GM19025 (cell line): ENCODE results near the gene SOCS6.

ENCODE experiments used
- ATAC-seq: cut with Tn5 transposase; IDR thresholded peaks from one replicate; pipeline ENCODE4 v1.9.1; 2021; ENCODE audit warnings: mild to moderate bottlenecking, low read depth, moderate library complexity; ENCODE audit not compliant: unreplicated experiment

SOCS6 gene

DNA sequence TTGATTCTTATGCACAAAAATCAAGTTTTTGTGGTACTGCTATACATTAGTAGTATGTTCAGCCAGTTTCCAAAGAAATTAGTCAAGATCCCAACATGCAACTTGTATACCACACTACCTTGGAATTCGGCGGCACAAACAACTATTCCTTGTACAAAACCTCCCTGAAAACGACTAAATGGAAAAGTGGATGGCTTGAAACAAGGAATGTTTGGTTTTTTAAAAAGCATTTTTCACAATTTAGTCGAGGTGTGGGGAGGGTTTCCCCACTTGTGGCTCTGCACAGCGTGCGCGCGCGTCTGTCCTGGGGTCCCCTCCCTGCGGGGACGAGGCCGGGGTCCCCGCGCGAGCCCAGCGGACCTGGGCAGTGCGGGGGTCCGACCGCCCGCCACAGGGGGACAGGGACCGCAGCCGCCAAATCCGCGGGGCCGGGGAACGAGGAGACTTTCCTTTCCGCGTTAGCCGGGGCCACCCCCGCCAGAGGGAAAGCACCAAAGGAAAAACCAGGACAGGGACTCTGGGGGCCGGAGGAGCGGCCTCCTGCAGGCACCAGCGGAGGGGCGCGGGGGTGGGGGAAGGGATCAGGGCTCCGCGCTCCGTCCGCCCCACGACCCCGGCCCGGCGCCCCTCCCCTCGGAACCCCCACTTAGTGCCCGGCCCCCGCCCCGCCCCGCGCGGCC lies 534 bp upstream of the SOCS6 start:
- ATAC-seq, result peak; percentile 17

DNA sequence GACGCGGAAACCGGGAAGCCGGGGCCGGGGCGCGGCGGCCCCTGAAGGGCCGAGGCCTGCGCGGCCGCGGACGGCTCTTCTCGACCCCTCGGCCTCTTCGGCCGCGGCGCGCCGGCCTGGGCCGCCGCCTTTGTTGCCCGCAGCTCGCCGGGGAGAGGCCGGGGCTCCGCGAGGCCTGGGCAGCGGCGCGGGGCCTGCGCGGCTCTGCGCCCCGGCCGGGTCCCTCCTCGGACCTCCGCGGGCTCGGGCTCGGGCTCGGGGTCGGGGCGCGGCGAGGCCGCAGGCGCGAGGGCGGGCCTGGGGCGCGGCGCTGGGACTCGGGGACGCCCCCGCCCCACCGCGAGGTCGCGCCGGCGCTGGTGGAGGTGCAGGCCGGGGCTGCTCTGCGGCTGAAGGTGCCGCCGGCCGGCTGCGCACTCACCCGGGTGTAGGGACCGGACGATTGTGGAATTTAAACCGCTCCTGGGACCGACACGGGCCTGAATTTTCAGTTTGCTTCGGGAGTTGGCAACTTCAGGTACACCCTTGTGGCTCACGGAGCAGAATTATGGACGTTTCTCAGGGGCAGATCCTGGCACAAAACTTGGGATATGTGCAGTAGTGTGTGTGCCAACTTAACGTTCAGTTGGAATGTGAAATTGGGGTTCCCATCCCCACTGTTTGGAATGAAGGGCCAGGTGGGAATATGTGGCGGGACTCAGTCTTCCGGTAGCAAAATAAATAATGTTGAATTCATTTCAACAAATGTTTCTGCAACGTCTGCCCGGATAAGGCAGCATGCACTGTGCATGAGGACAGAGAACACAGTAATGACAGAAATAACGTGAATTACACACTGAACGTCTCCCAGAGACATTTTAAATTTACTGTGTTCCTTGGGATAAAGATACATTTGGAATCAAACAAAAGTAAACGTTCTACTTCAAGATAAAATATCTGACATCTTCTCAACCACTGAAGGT lies 787 bp downstream of the SOCS6 start:
- peak; percentile 48 for ATAC-seq

DNA sequence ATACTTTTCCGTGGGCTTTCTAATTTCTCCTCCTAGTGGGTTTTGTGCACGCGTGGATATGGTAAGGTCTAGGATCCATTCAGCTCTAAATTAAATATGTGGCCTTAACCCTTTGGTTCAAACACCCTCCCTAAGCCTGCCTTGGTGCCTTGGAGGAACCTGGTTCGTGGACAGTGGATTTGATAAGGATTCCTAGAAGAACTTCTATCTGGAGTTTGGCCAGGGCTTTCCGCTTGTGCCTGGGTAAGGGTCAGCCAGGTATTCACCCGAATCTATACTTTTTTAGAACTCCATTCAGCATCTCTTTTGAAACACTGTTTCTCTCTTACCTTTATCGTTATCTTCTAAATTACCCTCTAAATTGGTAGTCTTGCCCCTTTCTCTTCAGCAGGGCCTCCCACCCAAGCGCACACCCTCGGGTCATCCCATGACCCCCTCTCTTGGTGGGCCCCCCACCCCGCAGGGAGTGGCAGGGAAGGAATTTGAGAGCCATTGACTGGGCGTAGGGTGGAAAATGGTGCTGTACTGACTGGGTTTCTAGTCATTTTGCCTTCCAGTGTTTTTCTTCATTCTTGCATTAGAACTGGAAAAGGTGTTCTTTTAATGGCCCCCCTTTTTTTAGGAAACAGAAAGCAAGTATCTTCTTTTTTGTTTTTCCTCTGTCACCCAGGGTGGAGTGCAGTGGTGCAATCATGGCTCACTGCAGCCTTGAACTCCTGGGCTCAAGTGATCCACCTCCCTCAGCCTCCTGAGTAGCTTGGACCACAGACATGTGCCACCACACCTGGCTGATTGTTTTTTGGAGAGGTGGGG lies 1.8 kb downstream of the SOCS6 start:
- ATAC-seq, result no peak

DNA sequence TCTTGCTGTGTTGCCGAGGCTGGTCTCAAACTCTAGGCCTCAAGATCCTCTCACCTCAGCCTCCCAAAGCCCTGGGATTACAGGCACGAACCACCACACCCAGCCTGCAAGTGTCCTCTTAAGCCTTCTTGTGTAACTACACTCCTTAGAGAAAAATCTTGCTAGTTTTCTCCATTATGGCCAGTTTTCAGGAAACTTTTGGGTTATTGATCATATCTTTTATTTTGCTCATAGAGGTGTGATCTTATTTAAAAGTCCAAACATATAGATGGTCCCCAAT lies 2.4 kb downstream of the SOCS6 start:
- ATAC-seq, result no peak

DNA sequence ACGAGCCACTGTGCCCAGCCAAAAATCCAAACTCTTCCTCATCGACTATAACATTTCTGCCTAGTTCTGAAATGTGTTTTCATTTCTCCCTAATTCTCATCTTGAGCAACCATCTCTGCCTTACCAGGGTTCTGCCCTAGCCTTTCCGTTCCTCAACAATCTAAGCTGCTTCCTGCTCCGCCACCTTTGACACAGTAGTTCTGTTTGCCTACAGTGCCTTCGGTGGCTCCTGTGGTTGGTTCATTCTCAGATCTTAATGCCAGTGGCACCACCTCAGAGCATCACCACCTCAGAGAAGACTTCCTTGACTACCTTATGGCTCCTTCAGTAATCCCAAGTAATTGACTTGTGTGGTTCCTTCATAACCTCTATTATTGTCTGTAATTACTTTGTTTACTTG lies 3.8 kb downstream of the SOCS6 start:
- no peak for ATAC-seq

DNA sequence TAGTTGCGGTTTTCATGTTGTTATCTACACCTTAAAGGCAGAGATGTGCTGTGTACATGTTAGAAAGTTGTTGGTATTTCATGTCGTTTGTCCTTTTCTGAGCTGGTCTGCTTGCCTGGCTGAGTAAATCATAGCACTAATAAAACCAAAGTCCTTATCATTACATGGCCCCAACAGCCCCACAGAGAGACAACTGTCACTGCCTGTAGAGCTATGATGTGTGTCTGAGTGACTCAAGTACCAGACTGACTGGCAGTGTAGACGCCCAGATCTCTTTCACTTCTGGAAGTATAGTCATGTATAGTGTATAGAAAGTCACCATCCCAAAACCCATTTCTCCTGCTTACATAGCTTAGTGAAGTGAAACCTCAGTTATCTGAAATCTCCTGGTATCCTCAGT lies 4.3 kb downstream of the SOCS6 start:
- no peak for ATAC-seq

DNA sequence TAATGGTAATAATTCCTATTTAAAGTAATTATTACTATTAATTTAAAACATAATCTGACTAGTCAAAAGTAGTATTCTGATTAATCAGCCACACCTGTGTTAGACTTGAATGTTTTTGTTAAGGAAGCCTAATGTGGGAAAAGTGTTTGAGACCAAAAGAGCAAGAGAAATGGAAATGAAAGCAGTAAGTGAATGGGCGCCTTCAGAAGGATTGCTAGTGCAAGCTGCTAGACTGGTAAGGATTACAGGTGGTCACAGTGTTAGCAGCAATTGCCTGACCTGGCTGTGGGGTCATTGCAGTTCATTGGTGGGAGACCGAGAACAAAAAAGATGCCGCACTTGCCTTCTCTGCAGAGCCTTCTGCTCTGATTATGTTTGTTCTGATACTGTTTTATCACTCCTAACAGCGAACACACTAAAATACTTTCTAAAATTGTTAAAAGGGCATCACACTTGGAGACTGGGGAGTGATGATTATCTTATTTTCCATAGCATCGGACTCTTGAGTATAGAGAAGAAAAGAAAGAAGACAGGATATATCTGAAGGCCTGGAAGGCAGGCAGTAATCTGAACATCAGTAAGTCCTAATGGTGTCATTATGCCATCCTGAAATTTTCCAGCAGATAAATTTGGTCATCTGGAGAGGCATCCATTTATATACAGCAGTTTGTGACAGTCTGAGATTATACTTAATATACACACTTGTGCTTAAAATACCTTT lies 5.8 kb downstream of the SOCS6 start:
- no peak for ATAC-seq

DNA sequence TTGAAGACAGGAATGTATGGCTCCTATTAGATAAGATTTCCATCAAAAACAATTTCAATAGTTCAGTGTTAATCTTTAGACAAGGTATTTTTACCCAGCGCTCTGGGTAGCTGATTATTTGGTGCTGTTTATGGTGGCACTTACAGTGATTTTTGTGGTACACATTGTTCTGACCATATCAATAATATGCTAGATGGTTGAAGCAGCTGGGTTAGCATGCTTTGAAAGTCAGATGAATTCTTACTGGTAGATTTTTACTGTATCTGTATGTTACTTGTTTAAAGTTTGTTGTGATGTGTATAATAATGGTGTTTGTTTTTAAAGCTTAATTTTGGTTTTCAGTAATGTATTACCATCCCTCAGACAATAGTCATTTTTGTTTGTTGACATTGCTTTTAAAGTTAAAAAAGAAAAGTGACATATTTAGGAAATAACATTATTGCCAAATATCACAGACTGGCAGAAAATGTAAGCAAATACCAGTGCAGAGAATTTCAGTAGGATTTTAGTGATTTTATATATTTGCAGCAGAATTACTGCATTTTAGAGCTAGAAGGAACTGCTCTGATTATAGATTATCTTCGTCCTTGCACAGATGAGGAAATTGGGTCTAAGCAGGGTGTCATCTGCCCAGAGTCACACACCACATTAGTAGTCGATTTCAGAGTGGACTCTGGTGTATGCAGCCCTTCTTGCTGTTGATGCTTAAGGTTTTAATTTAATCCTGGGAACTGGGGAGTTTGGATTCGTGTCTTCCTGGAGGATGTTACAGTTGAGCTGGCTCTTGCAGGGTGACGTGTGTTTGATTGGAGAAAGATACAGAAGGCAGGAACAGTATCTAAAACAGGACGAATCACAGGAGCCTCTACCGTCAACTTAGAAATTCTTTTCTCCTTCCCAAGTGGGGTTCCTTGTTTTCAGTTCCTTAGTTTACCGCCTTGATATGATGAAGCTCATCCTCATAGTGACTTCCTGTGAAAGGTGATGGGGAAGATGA lies 6.6 kb downstream of the SOCS6 start:
- ATAC-seq, result no peak

DNA sequence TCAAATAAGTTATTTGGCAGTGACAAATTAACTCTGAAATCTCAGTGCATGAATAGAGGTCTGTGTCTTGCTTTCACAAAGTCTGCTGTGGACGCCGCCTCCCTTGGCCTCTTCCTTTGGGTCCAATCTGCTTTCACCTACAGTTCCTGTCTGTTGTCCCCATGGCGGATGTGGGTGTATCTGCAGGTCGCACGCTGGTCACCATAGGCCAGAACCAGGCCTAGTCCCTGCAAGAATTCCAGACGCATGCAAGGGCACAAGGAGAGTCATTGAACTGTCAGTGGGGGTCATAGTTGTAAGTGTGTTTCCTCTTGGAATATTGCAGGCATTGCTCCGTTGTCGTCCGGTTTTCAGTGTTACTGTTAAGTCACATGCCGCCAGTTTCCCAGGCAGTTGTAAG lies 7.4 kb downstream of the SOCS6 start:
- no peak for ATAC-seq

DNA sequence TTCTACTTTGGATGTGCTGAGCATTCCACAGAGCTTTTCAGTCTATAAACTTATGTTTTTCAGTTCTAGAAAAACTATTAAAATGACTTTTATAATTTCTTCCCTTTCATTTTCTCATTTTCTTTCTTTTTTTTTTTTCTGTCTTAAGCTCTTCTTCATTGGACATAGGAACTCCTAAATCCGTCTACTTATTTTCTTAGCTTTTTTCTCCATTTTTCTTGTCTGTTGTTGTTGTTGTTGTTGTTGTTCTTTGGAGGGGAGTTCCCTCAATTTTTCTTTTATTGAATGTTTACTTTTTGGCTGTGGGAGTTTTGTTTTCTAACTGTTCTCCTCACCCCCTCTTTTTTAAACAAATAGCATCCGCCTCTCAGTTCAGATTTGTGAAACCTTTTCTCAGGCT lies 7.9 kb downstream of the SOCS6 start:
- ATAC-seq, result no peak

DNA sequence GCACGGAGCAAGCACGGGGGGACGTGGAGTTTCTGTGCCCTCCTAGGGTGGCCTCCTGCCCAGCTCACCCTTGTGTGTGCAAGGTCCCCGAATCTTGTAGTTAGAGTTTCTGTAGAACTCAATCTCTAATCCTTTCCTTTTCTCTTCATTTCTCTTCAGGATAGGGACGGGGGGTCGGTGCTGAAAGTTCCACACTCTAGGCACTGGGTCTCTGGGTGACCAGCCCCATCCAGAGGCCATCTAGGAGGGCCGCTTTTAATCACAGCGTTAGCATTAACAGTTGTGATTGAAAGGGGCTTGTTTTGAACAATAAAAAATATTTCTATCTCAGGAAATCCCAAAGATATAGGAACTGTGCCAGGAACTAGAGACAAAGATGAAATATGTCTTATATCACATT lies 10.5 kb downstream of the SOCS6 start:
- no peak for ATAC-seq

DNA sequence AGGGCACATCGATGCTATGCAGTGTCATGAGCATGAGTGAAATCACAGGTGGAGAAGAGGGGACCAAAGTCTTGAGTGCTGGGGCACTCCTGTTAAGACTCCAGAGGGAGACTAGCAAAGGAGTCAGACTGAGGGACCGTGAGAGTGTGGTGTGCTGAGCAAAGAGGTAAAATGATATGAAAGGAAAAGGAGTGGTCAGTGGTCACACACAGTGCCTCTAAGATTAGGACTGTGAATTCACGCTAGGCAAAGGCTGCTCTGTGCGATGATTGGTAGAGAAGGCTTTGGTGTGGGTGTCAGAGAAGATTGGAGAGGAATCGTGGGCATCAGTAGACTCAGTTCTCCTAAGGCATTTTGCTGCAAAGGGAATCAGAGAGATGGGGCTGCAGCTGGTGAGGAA lies 12.8 kb downstream of the SOCS6 start:
- no peak for ATAC-seq

DNA sequence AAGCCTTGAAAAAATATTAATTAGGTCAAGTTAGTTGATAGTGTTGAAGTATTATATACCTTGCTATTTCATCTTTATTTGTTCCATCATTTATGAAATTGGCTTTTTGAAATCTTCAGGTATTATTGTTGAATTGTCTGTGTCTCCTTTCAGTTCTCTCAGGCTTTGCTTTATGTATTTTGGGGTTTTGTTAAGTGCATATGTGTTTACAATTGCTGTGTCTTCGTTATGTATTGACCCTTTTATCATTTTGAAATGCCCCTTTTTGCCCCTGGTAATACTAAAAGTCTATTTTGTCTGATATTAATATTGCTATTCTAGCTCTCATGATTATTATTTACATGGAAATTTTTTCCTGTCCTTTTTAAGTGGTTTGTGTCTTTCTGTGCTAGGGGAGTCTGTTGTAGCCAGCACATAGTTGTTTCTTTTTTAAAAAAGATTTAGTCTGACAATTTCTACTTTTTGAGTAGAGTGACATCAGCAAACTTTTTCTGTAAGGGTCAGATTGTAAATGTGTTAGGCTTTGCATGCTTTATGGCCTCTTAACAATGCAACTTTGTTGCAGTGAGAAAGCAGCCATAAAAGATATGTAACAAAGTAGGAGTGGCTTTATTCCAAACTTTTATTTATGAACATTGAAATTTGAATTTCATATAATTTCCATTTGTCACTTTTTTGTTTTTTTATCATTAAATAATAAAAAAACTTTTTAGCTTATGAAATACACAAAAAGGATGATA lies 19.9 kb downstream of the SOCS6 start:
- no peak for ATAC-seq

DNA sequence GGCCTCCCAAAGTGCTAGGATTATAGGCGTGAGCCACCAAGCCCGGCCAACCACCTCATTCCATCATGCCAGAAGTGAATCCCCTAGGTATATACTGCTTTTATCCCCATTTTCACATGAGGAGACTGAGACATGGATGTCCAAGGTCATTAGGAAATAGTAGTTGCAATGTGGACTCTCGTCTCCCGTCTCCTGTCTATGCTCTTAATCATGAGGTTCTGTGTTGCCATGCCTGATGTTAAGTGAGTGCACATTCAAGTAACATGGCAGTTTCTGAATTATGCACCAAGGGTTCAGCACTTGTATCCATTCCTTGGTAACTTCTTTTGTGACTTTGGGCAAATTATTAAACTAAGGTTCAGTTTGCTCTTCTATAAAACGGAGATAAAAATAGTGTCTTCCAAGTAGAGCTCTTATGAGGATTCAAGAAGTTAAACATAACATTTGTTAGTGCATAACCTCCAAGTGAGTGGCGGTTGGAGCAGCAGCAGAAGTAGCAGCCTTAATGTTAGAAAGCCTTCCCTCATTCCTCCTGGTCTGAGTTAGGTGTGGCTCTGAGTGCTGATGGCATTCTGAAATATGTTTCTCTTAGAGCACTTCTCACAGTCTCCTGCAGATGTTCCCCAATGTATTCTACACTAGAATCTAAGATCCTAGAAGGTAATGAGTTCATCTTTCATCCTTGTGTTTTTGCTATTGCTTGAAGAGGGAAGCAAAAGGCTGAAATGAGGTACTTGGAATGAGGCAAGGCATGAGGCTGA lies 21.9 kb downstream of the SOCS6 start:
- no peak for ATAC-seq

DNA sequence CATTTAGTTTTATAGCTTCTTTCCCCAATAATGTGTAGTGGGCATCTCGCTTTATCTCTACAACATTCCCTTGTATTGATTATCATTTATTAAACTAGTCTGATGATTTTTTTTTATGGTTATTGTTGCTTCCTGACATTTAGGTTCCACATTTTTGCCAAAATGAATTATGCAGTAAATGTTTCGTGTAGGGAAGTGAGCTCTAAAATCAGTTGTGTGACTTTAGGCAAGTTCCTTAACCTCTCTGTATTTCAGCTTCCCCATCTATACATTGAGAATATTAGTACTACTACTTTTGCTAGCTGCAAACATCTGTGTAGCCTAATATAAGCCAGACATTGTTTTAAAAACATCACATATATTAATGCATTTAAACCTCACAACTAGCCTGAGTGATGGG lies 22.9 kb downstream of the SOCS6 start:
- ATAC-seq, result no peak

DNA sequence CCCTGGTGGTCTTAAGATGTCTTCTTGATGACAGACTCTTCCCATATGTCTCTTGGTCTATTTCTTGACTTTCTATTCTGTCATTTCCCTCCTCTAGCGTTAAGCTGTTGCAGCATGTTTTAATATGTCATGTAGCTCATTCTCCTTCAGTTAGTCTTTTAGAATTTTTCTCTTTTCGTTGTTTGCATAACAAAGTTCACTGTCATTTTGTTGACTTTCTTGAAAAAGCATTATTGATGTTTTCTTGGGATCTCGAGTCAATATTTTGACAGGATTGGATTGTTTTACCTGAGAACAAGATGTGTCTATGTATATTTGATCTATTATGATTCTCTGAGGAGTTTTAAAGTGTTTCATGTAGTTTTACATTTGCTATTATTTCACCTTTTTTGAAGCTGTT lies 24.8 kb downstream of the SOCS6 start:
- no peak for ATAC-seq

DNA sequence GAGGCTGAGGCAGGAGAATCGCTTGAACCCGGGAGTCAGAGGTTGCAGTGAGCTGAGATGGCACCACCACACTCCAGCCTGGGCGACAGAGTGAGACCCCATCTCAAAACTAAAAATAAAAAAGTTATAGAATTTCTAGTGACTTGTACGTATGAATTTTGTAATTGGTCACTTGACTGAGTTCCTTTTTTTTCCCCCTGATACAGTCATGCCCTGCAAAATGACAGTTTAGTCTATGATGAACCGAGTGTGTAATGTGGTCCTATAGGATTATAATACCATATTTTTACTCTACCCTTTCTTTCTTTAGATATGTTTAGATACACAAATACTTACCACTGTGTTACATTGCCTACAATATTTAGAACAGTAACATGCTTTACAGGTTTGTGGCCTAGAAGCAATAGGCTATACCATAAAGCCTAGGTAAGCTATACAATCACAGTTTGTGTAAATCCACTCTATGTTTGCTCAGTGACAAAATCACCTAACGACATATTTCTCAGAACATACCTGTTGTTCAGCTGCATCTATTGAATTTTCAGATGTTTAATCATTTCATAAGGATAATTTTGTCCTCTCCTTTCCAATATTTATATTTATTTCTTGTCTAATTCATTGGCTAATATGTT lies 25.4 kb downstream of the SOCS6 start:
- ATAC-seq, result no peak

DNA sequence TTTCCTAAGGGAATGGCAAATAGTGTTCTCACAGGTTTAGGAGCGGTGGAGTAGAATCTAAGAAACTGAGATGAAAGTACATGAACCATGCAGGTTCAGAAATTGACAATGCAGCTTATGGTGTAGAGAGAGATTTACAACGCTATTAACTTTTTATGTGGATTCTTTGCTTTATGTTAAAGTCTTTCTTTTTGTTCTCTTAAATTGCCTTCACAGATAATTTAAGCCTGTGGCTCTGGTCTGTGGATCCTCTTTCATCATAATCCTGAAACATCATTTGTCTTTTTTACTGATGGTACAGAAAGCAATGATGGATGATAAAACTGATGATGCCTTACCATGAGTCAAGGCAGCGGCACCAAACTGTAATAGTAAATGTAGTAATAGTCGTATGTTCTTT lies 30.3 kb downstream of the SOCS6 start:
- no peak for ATAC-seq
